ENCODE measurements around the gene KLHL15. TPM values are rescaled to one million over a fixed set of nuclear protein-coding genes. Genes with fewer than 3 reads are reported as not detected.

KLHL15 gene
- total and polyA plus RNA-seq, 2 experiments from 2014 or later: 2.4 to 15.0 TPM

GRCh38 chrX:24019448-24019847 is 7.5 kb downstream of the KLHL15 start:
- Histone ChIP-seq H3K4me3 (no peak overlapping the region), H3K36me3 (ENCODE audit: insufficient read depth) (no peaks in the 10 kb centered on the region), H3F3A (replicated peaks; ENCODE audit: low read depth) (no peaks in the 10 kb centered on the region), H2AFZ (no peak overlapping the region), H3K4me2 (no peak overlapping the region), H4K20me1 (replicated peaks; ENCODE audit: insufficient read depth) (peaks cover 5% of the 10 kb centered on the region; the same call in 1 of the 2 replicates), H3K27ac (ENCODE audit: low read depth) (no peak overlapping the region), H3K79me2 (replicated peaks; ENCODE audit: insufficient read depth) (peaks cover 73% of the 10 kb centered on the region), H3K9me2 (ENCODE audit: insufficient read depth) (no peaks in the 10 kb centered on the region), H3K27me3 (ENCODE audit: insufficient read depth) (peaks cover 3% of the 10 kb centered on the region; the same call in 1 of the 2 replicates), H3K4me1 (ENCODE audit: insufficient read depth) (no peaks in the 10 kb centered on the region)
- H3K4me3 Mint-ChIP-seq: no peak overlapping the region
- no peaks in the 10 kb centered on the region for H3K4me1 Mint-ChIP-seq
- no peak for DNase-seq (ENCODE audit: low spot score)
- no peaks in the 10 kb centered on the region for H3K27me3 Mint-ChIP-seq (ENCODE audit: insufficient read depth, low read depth, poor library complexity)
- peaks cover 11% of the 10 kb centered on the region; the same call in 2 of the 3 replicates for H3K36me3 Mint-ChIP-seq (ENCODE audit: low read depth)
- ATAC-seq: no peak
- H3K9me3 Mint-ChIP-seq: no peaks in the 10 kb centered on the region
- H3K27ac Mint-ChIP-seq: no peak overlapping the region
- TF ChIP-seq, protein P1, sequence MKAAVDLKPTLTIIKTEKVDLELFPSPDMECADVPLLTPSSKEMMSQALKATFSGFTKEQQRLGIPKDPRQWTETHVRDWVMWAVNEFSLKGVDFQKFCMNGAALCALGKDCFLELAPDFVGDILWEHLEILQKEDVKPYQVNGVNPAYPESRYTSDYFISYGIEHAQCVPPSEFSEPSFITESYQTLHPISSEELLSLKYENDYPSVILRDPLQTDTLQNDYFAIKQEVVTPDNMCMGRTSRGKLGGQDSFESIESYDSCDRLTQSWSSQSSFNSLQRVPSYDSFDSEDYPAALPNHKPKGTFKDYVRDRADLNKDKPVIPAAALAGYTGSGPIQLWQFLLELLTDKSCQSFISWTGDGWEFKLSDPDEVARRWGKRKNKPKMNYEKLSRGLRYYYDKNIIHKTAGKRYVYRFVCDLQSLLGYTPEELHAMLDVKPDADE (IDR thresholded peaks at IDR 0.05): no peak
- no peak for TF ChIP-seq CTCF (conservative IDR thresholded peaks at IDR 0.05; ENCODE audit: low read depth in 2 of 2)
- TF ChIP-seq EZH2 (IDR thresholded peaks at IDR 0.05; ENCODE audit: low read depth, unreplicated experiment): no peak
- no peak for TF ChIP-seq JUNB (IDR thresholded peaks at IDR 0.05; ENCODE audit: unreplicated experiment)
- TF ChIP-seq ZNF114 (CRISPR knock-in tag; IDR thresholded peaks at IDR 0.05): no peak
- TF ChIP-seq STAT1 (IDR thresholded peaks at IDR 0.05; ENCODE audit: unreplicated experiment): no peak
- TF ChIP-seq CREB1 (CRISPR knock-in tag; IDR thresholded peaks at IDR 0.05; ENCODE audit: low read depth): no peak
- TF ChIP-seq NANOG (IDR thresholded peaks at IDR 0.05; ENCODE audit: borderline replicate concordance): no peak
- no peak for TF ChIP-seq POLR2AphosphoS5 (IDR thresholded peaks at IDR 0.05; ENCODE audit: low read depth)
- TF ChIP-seq, protein P2, sequence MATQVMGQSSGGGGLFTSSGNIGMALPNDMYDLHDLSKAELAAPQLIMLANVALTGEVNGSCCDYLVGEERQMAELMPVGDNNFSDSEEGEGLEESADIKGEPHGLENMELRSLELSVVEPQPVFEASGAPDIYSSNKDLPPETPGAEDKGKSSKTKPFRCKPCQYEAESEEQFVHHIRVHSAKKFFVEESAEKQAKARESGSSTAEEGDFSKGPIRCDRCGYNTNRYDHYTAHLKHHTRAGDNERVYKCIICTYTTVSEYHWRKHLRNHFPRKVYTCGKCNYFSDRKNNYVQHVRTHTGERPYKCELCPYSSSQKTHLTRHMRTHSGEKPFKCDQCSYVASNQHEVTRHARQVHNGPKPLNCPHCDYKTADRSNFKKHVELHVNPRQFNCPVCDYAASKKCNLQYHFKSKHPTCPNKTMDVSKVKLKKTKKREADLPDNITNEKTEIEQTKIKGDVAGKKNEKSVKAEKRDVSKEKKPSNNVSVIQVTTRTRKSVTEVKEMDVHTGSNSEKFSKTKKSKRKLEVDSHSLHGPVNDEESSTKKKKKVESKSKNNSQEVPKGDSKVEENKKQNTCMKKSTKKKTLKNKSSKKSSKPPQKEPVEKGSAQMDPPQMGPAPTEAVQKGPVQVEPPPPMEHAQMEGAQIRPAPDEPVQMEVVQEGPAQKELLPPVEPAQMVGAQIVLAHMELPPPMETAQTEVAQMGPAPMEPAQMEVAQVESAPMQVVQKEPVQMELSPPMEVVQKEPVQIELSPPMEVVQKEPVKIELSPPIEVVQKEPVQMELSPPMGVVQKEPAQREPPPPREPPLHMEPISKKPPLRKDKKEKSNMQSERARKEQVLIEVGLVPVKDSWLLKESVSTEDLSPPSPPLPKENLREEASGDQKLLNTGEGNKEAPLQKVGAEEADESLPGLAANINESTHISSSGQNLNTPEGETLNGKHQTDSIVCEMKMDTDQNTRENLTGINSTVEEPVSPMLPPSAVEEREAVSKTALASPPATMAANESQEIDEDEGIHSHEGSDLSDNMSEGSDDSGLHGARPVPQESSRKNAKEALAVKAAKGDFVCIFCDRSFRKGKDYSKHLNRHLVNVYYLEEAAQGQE (IDR thresholded peaks at IDR 0.05; ENCODE audit: unreplicated experiment): no peak
- TF ChIP-seq ZNF331 (CRISPR knock-in tag; IDR thresholded peaks at IDR 0.05; ENCODE audit: low read depth): no peak
- no peak for TF ChIP-seq ZNF462 (CRISPR knock-in tag; IDR thresholded peaks at IDR 0.05)

All from GM23338 (cell line).